ENCODE results near the gene AEBP2.
"Not testable (repeated sequence)": the region's sequence is repeated elsewhere in the genome, so short reads cannot be mapped to it uniquely, and the experiment has no call there.

Gene AEBP2

DNA sequence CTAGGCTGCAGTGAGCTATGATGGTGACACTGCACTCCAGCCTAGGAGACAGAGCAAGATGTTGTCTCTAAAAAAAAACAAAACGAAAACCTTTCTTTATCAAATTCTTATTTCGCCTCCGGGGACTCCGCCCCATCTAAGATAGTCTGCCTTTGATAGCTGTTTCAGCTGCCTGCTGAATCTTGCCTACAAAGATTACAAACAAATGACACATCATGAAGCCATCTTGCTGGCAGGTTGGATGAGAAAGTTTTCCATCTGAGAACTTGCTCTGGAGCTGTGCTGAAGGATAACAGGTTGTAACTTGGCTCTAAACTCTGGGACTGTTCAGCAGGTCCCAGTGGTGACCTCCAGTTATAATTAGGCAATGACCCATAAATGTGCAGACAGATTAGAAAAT is 41.8 kb upstream of the AEBP2 start:
- Histone ChIP-seq H3K4me2 (ENCODE audit: low read depth, low read length, poor library complexity, severe bottlenecking) (no peak overlapping the region), H3K27ac (ENCODE audit: low read depth, low read length) (no peak overlapping the region)
- TF ChIP-seq CTCF (IDR thresholded peaks at IDR 0.05; ENCODE audit: insufficient read depth, low read length, poor library complexity, severe bottlenecking) (no peak), EZH2phosphoT487 (conservative IDR thresholded peaks at IDR 0.05; ENCODE audit: low read length) (no peak)

DNA sequence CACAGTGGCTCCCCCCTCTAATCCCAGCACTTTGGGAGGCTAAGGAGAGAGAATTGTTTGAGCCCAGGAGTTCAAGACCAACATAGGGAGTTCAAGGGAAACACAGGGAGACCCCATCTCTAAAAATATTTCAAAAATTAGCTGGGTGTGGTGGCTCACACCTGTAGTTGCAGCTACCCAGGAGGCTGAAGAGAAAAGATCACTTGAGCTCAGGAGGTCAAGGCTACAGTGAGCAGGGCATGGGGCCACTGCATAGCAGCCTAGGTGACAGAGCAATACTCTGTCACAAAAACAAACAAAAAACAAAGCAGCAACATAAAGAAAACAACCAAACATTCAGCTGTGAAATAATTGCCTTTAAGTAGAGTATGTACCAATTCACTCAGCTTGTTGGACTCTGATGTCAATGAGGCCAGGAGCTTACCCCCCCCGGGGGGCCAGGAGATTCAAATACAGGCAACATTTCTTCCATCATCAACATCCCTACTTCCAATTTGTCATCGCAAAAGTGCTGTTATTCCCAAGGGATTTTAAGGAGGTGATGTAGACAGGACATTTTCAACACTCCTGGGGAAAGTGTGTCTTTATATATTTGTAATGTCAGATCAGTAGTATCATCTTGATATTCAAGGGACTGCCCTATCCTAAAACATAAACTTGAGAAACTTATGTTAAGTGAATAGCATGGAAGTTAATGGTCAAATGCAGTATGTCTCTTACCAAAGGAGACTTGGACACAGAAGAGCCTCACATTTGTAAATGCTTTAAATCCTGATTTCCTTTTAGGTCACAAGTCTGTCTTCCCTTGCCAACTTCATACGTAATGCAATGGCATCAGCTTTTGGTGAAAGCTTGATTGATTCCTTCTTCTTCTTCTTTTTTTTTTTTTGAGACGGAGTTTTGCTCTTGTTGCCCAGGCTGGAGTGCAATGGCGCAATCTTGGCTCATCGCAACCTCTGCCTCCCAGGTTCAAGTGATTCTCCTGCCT is 40.6 kb upstream of the AEBP2 start:
- Histone ChIP-seq H3K9me3 (ENCODE audit: insufficient read depth, low read length) (no peaks in the 10 kb centered on the region), H3K4me3 (ENCODE audit: insufficient read depth, low read length, poor library complexity, severe bottlenecking) (no peak overlapping the region), H3K27me3 (ENCODE audit: low read length) (no peaks in the 10 kb centered on the region), H2AFZ (ENCODE audit: low read depth, low read length, severe bottlenecking) (no peak overlapping the region), H3F3A (ENCODE audit: insufficient read depth) (no peaks in the 10 kb centered on the region), H3K4me2 (ENCODE audit: low read depth, low read length, poor library complexity, severe bottlenecking) (no peak overlapping the region), H3K79me2 (ENCODE audit: insufficient read depth, low read length) (no peaks in the 10 kb centered on the region), H3K27ac (ENCODE audit: low read depth, low read length) (no peak overlapping the region), H3K36me3 (ENCODE audit: low read length) (no peaks in the 10 kb centered on the region), H3K9me2 (replicated peaks; ENCODE audit: insufficient read depth, low read length) (no peaks in the 10 kb centered on the region), H3K9ac (ENCODE audit: low read length) (no peak overlapping the region), H4K20me1 (ENCODE audit: low read depth, low read length) (no peaks in the 10 kb centered on the region)
- no peak for TF ChIP-seq EZH2phosphoT487 (conservative IDR thresholded peaks at IDR 0.05; ENCODE audit: low read length)
- no peak for TF ChIP-seq CTCF (IDR thresholded peaks at IDR 0.05; ENCODE audit: insufficient read depth, low read length, poor library complexity, severe bottlenecking)

More for the DNA sequence above, 41.8 kb upstream of the AEBP2 start:
- no peaks in the 10 kb centered on the region for H3K9me2 ChIP-seq (replicated peaks; ENCODE audit: insufficient read depth, low read length)
- H2AFZ ChIP-seq (ENCODE audit: low read depth, low read length, severe bottlenecking), result no peak overlapping the region
- no peaks in the 10 kb centered on the region for H3K9me3 ChIP-seq (ENCODE audit: insufficient read depth, low read length)
- H3K27me3 ChIP-seq (ENCODE audit: low read length), result no peaks in the 10 kb centered on the region
- no peaks in the 10 kb centered on the region for H3K36me3 ChIP-seq (ENCODE audit: low read length)
- H3K9ac ChIP-seq (ENCODE audit: low read length), result no peak overlapping the region
- no peaks in the 10 kb centered on the region for H4K20me1 ChIP-seq (ENCODE audit: low read depth, low read length)
- no peaks in the 10 kb centered on the region for H3F3A ChIP-seq (ENCODE audit: insufficient read depth)
- no peaks in the 10 kb centered on the region for H3K79me2 ChIP-seq (ENCODE audit: insufficient read depth, low read length)
- no peak overlapping the region for H3K4me3 ChIP-seq (ENCODE audit: insufficient read depth, low read length, poor library complexity, severe bottlenecking)

- not testable (repeated sequence) for H2AFZ ChIP-seq (ENCODE audit: low read depth, low read length, severe bottlenecking); H3K79me2 ChIP-seq (ENCODE audit: insufficient read depth, low read length); H3K9ac ChIP-seq (ENCODE audit: low read length)
Measured at GRCh38 chr12:19400649-19401285, 38.5 kb upstream of the AEBP2 start.

GRCh38 chr12:19402211-19402610 is 37.1 kb upstream of the AEBP2 start:
- no peaks in the 10 kb centered on the region for H3K27me3 ChIP-seq (ENCODE audit: low read length)
- no peak overlapping the region for H3K27ac ChIP-seq (ENCODE audit: low read depth, low read length)
- H3K36me3 ChIP-seq (ENCODE audit: low read length), result no peaks in the 10 kb centered on the region
- H3F3A ChIP-seq (ENCODE audit: insufficient read depth), result no peaks in the 10 kb centered on the region
- no peak overlapping the region for H3K4me2 ChIP-seq (ENCODE audit: low read depth, low read length, poor library complexity, severe bottlenecking)
- H3K9me3 ChIP-seq (ENCODE audit: insufficient read depth, low read length), result no peaks in the 10 kb centered on the region
- TF ChIP-seq EZH2phosphoT487 (conservative IDR thresholded peaks at IDR 0.05; ENCODE audit: low read length), result no peak
- TF ChIP-seq CTCF (IDR thresholded peaks at IDR 0.05; ENCODE audit: insufficient read depth, low read length, poor library complexity, severe bottlenecking), result no peak
- no peaks in the 10 kb centered on the region for H3K79me2 ChIP-seq (ENCODE audit: insufficient read depth, low read length)
- no peaks in the 10 kb centered on the region for H3K9me2 ChIP-seq (replicated peaks; ENCODE audit: insufficient read depth, low read length)
- no peak overlapping the region for H3K4me3 ChIP-seq (ENCODE audit: insufficient read depth, low read length, poor library complexity, severe bottlenecking)
- H4K20me1 ChIP-seq (ENCODE audit: low read depth, low read length), result no peaks in the 10 kb centered on the region
- no peak overlapping the region for H2AFZ ChIP-seq (ENCODE audit: low read depth, low read length, severe bottlenecking)
- no peak overlapping the region for H3K9ac ChIP-seq (ENCODE audit: low read length)

More at GRCh38 chr12:19400649-19401285, 38.5 kb upstream of the AEBP2 start:
- H3K27me3 ChIP-seq (ENCODE audit: low read length); H3F3A ChIP-seq (ENCODE audit: insufficient read depth); H3K4me2 ChIP-seq (ENCODE audit: low read depth, low read length, poor library complexity, severe bottlenecking); H3K27ac ChIP-seq (ENCODE audit: low read depth, low read length); H3K4me3 ChIP-seq (ENCODE audit: insufficient read depth, low read length, poor library complexity, severe bottlenecking); H3K9me3 ChIP-seq (ENCODE audit: insufficient read depth, low read length); H3K36me3 ChIP-seq (ENCODE audit: low read length); H4K20me1 ChIP-seq (ENCODE audit: low read depth, low read length); H3K9me2 ChIP-seq (replicated peaks; ENCODE audit: insufficient read depth, low read length): not testable (repeated sequence)
